Measurements from ENCODE around the gene USP48.

The USP48 gene

GRCh38 chr1:21702780-21703179, 80.2 kb downstream of the USP48 start:
- H3K27me3 ChIP-seq (replicated peaks; ENCODE audit: insufficient read depth, low read length): no peaks in the 10 kb centered on the region
- no peak for DNase-seq
- H3K9ac ChIP-seq (ENCODE audit: low read length): no peak overlapping the region
- H3K9me3 ChIP-seq (replicated peaks; ENCODE audit: insufficient read depth, low read length): no peaks in the 10 kb centered on the region
- no peak overlapping the region for H3K4me2 ChIP-seq (ENCODE audit: low read depth, low read length)
- H2AFZ ChIP-seq (ENCODE audit: low read length): no peak overlapping the region
- peaks cover 19% of the 10 kb centered on the region for H3K79me2 ChIP-seq (ENCODE audit: low read length)
- no peak overlapping the region for H3K27ac ChIP-seq (ENCODE audit: low read length)
- H4K20me1 ChIP-seq (ENCODE audit: insufficient read depth, low read length): no peaks in the 10 kb centered on the region; the same call in 1 of the 2 replicates
- H3F3A ChIP-seq (ENCODE audit: insufficient read depth, low read length): peaks cover 21% of the 10 kb centered on the region
- H3K36me3 ChIP-seq (replicated peaks; ENCODE audit: insufficient read depth, low read length): no peaks in the 10 kb centered on the region; the same call in 1 of the 2 replicates
- peaks cover 38% of the 10 kb centered on the region for H3K4me1 ChIP-seq (ENCODE audit: low read length)
- no peak for TF ChIP-seq EZH2 (optimal IDR thresholded peaks at IDR 0.05; ENCODE audit: low read depth, low read length)
- TF ChIP-seq CTCF (IDR thresholded peaks at IDR 0.05; ENCODE audit: low read length): no peak
- no peak for TF ChIP-seq EZH2phosphoT487 (IDR thresholded peaks at IDR 0.05; ENCODE audit: low read length)
- H3K4me3 ChIP-seq (ENCODE audit: low read length): no peak overlapping the region
- H3K9me2 ChIP-seq (replicated peaks; ENCODE audit: insufficient read depth, low read length): no peaks in the 10 kb centered on the region

DNA sequence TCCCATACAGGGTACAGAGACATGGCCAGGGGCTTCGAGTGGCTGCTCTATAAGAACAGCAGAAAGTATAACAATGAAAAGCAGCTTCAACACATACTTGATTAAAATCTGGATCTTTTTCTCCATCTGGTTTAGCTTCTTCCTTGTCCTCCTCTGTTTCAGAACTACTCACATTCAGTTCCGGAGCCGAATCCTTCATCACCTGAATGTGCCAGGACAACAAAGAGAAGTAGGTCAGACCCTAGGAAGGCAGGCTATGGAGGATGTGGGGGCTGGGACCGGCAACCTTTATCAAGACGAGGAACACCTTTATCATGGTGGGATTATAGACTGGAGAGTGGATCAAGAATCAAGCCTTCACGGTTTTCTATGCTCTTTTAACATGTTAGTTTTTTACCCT, 81.5 kb downstream of the USP48 start:
- Histone ChIP-seq H3K9ac (ENCODE audit: low read length) (no peak overlapping the region), H4K20me1 (ENCODE audit: insufficient read depth, low read length) (no peaks in the 10 kb centered on the region; the same call in 1 of the 2 replicates), H3K4me3 (ENCODE audit: low read length) (no peak overlapping the region), H3K9me3 (replicated peaks; ENCODE audit: insufficient read depth, low read length) (no peaks in the 10 kb centered on the region), H3K79me2 (ENCODE audit: low read length) (peaks cover 22% of the 10 kb centered on the region), H2AFZ (ENCODE audit: low read length) (no peak overlapping the region), H3K4me2 (ENCODE audit: low read depth, low read length) (no peak overlapping the region), H3K27me3 (replicated peaks; ENCODE audit: insufficient read depth, low read length) (no peaks in the 10 kb centered on the region), H3K4me1 (ENCODE audit: low read length) (peaks cover 38% of the 10 kb centered on the region), H3K9me2 (replicated peaks; ENCODE audit: insufficient read depth, low read length) (no peaks in the 10 kb centered on the region), H3K27ac (ENCODE audit: low read length) (peak overlapping the region; percentile 13; the same call in 1 of the 2 replicates), H3K36me3 (replicated peaks; ENCODE audit: insufficient read depth, low read length) (no peaks in the 10 kb centered on the region; the same call in 1 of the 2 replicates), H3F3A (ENCODE audit: insufficient read depth, low read length) (peaks cover 21% of the 10 kb centered on the region)
- TF ChIP-seq CTCF (IDR thresholded peaks at IDR 0.05; ENCODE audit: low read length) (no peak), EZH2 (optimal IDR thresholded peaks at IDR 0.05; ENCODE audit: low read depth, low read length) (no peak), EZH2phosphoT487 (IDR thresholded peaks at IDR 0.05; ENCODE audit: low read length) (no peak)
- DNase-seq: no peak

DNA sequence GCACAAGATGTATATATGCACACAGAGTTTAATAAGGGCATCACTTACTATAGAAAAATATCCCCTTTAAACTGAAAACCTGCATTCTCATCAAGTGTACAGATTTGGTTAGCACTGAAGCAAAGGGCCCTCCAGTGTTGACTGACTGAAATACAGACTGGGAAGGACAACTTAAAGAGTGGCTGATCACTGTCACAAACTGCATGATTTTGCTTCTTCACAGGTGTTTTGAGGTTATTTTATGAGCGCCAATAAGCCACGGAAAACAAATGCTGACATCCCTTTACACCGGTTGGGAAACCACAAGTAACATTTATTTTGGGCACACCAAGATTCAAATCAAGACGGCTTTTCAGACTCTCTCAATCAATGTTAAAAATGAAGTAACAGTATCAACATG, 82.9 kb downstream of the USP48 start:
- Histone ChIP-seq H3K4me3 (ENCODE audit: low read length) (no peak overlapping the region), H2AFZ (ENCODE audit: low read length) (no peak overlapping the region), H3K9me3 (replicated peaks; ENCODE audit: insufficient read depth, low read length) (no peaks in the 10 kb centered on the region), H3K9ac (ENCODE audit: low read length) (no peak overlapping the region), H3K27me3 (replicated peaks; ENCODE audit: insufficient read depth, low read length) (no peaks in the 10 kb centered on the region), H3K4me2 (ENCODE audit: low read depth, low read length) (peak overlapping the region; percentile 16; the same call in 1 of the 2 replicates), H3K27ac (ENCODE audit: low read length) (peak overlapping the region; percentile 55; the same call in 1 of the 2 replicates), H3K36me3 (replicated peaks; ENCODE audit: insufficient read depth, low read length) (no peaks in the 10 kb centered on the region; the same call in 1 of the 2 replicates), H3F3A (ENCODE audit: insufficient read depth, low read length) (peaks cover 21% of the 10 kb centered on the region), H3K9me2 (replicated peaks; ENCODE audit: insufficient read depth, low read length) (no peaks in the 10 kb centered on the region), H3K79me2 (ENCODE audit: low read length) (peaks cover 21% of the 10 kb centered on the region), H3K4me1 (ENCODE audit: low read length) (peaks cover 36% of the 10 kb centered on the region), H4K20me1 (ENCODE audit: insufficient read depth, low read length) (no peaks in the 10 kb centered on the region; the same call in 1 of the 2 replicates)
- TF ChIP-seq EZH2phosphoT487 (IDR thresholded peaks at IDR 0.05; ENCODE audit: low read length) (no peak), EZH2 (optimal IDR thresholded peaks at IDR 0.05; ENCODE audit: low read depth, low read length) (no peak), CTCF (IDR thresholded peaks at IDR 0.05; ENCODE audit: low read length) (peak; percentile 39)
- peak; percentile 87 for DNase-seq
